GM19328 (cell line): ENCODE results near the gene ACOX3.
"Not testable (repeated sequence)": the region's sequence is repeated elsewhere in the genome, so short reads cannot be mapped to it uniquely, and the experiment has no call there.

Source experiments
- ATAC-seq: cut with Tn5 transposase; IDR thresholded peaks from one replicate; pipeline ENCODE4 v1.9.1; 2021; ENCODE audit warnings: mild to moderate bottlenecking, moderate library complexity; ENCODE audit not compliant: unreplicated experiment

ACOX3 gene

DNA sequence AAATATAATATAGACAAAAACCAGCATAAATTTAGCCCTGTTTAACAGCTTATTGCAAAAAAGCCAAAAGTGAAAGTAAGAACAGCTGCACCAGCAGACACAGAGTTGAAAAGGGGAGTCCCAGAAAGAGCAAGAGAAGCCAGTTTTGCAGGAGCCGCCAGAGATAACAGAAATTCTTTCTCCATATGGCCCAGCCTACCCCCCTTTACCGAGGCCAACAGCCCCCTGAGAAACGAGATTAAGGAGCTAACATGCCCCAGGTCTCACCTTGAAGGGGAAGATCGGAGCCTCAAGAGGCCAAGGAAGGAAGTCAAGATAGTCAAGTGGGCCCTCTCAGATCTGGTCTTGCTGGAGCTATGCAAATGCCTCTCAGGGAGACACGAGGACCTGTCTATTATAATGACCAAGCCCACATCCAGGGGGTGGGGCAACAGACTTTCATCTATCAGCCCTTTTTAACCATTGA is 4.8 kb downstream of the ACOX3 start:
- ATAC-seq, result peak; percentile 58

DNA sequence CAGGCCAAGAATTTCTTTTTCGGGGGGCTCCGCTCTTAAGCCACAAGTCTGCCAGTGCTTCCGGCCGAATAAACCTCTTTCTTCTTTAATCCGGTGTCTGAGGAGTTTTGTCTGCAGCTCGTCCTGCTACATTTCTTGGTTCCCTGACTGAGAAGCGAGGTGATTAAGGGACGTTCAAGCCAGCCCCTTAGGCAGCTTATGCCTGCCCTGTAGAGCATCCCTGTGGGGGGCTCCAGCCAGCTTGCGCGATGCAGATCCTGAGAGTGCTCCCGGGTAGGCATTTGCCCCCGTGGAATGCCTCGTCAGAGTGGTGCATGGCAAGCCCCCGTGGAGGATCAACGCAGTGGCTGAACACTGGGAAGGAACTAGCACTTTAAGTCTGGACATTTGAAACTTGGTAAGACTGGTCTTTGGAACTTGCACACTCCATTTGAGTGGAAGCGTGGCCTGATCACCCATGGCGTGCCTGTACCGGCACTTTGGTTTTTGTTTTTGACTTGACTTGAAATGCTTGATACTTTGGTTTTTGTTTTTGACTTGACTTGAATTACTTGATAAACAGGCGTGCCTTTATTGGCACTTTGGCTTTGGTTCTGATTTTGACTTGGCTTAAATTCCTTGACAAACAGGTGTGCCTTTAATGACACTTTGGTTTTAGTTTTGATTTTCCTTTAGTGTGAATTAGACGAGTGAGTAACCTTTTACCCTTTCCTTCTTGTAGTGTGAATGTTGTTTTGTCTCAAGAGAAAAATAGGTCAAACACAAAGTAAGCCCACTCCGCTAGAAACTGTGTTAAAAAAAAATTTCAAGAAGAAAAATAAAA is 6.1 kb downstream of the ACOX3 start:
- no peak for ATAC-seq

DNA sequence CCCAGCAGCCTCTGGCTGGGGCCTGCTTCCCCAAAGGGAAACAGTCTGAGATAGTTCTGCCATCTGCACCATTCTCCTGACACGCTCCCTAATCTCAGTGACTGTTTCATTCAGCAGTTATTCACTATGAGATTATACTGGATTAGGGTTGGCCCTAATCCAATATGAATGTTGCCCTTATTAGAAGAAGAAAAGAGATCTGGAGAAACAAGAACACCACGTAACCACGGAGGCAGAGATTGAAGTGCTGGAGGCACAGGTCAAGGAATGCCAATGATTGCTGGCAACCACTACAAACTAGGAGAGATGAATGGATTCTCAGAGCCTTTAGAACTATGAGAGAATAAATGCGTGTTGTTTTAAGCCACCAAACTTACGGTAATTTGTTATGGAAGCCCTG is 7.4 kb downstream of the ACOX3 start:
- no peak for ATAC-seq

DNA sequence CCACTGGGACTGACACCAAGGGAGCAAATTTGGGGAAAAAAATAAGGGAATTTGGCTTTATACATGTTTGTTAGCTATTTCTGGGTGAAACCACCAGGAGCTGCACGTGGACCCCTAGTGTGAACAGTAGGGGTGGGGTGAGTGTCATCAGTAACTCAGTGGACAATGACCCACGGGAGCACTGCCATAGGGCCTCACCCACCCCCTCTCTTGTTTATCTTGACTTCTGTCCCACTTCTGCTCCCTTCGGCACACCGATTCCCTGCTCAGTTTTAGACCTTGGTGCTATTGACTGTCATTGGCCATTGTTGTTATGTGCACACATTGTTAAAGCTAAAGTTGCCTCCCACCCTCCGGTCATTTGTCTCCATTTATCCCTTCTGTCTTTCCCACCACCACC is 9.0 kb downstream of the ACOX3 start:
- ATAC-seq, result no peak

DNA sequence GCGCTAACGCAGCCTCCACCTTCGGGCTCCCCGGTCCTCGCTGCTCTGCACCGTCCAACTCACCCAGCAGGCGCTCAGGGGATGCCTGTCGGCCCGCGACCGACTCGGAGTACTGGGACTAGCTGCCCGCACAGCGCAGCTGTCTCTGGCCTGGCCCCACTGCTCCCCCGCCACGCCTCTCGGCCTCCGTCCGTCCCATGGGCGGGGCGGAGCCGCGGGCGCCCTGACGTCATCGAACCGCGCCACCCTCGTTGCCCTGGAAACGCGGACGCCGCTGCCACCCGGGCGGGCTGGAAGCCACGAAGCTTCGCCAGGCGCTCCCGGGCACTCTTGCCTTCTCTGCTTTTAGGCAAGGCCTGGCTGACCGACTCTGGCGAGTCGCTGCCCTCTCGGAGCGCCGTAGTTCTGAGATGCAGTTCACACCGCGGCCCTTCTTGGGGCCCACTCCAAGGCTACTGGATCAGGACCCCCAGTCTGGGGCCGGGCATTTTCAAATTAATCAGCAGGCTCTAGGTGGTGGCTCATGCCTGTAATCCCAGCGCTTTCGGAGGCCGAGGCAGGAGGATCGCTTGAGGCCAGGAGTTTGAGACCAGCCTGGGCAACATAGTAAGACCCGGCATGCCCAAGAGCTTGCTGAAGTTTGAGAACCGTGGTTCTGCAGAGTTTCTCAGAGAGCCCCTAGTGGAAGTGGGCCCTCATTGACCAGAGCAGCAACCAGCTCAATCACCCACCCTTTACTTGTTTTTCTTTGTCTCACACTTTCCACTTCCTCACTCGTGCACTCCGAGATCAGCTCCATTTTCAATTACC is 12.0 kb downstream of the ACOX3 start:
- ATAC-seq, result peak; percentile 88

DNA sequence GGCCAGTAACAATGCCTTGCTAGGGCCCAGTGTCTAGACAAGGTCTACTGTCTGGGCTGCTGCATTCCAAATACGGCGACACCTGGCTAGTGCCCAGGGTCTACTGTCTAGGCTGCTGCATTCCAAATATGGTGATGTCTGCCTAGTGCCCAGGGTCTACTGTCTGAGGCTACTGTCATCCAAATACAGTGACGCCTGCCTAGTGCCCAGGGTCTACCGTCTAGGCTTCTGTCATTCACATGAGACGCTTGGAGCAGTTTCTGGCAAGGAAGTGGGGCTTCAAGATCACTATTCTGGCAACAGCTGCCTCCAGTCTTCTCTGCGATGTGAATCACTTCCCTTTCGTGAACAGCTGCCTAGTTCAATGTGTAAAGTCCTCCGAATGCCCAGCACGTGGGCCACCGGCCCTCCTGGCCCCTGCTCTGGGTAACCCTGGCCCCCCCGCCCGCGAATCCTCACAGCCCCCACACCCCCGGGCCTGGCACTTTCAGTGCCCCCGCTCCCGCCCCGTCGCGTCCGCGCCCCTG is 12.7 kb downstream of the ACOX3 start:
- ATAC-seq, result peak; percentile 57

DNA sequence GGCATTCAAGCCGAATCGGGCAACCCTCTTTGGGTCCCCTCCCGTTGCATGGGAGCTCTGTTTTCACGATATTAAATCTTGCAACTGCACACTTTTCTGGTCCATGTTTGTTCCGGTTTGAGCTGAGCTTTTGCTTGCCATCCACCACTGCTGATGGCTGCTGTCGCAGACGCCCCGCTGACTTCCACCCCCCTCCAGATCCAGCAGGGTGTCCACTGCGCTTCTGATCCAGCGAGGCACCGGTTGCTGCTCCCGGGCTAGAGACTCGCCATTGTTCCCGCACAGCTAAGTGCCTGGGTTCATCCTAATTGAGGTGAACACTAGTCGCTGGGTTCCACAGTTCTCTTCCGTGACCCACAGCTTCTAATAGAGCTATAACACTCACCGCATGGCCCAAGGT is 13.3 kb downstream of the ACOX3 start:
- no peak for ATAC-seq

DNA sequence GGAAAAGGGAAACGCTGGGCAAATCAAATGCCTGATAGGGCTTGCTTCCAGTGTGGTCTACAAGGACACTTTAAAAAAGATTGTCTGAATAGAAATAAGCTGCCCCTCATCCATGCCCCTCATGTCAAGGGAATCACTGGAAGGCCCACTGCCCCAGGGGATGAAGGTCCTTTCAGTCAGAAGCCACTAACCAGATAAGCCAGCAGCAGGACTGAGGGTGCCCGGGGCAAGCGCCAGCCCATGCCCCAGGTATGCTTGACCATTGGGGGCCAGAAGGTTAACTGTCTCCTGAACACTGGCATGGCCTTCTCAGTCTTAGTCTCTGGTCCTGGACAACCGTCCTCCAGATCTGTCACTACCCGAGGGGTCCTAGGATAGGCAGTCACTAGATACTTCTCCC is 17.7 kb downstream of the ACOX3 start:
- no peak for ATAC-seq

DNA sequence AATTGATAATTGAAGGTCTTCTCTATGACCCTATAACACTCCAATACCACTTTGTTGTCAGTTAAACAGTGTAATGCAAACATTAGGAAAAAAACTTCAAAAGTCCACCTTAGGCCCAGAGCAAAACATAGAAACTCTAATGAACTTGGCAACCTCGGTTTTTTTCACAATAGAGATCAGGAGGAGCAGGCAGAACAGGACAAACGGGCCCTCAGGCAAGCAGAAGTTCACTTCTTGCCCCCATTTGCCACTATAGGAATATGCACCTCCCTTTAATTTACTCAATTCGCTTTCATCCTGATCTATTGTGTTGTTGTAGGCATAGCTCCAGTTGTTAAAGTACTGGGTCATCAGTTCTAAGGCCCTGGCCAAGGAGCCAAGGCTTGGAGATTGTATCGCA is 18.2 kb downstream of the ACOX3 start:
- ATAC-seq, result no peak

DNA sequence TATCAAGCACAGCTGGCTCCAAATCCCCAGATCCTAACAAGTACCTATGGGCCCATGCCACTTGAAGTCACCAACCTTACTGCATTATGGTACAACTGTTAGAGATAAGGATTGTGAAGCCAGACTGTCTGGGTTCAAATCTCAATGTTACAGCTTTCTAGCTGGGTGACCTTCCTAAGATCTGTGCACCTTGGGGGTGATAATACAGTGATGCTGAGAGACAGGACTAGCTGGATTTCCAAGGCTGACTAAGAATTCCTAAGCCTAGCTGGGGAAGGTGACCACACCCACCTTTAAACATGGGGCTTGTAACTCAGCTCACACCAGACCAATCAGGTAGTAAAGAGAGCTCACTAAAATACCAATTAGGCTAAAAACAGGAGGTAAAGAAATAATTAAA is 20.4 kb downstream of the ACOX3 start:
- not testable (repeated sequence) for ATAC-seq

DNA sequence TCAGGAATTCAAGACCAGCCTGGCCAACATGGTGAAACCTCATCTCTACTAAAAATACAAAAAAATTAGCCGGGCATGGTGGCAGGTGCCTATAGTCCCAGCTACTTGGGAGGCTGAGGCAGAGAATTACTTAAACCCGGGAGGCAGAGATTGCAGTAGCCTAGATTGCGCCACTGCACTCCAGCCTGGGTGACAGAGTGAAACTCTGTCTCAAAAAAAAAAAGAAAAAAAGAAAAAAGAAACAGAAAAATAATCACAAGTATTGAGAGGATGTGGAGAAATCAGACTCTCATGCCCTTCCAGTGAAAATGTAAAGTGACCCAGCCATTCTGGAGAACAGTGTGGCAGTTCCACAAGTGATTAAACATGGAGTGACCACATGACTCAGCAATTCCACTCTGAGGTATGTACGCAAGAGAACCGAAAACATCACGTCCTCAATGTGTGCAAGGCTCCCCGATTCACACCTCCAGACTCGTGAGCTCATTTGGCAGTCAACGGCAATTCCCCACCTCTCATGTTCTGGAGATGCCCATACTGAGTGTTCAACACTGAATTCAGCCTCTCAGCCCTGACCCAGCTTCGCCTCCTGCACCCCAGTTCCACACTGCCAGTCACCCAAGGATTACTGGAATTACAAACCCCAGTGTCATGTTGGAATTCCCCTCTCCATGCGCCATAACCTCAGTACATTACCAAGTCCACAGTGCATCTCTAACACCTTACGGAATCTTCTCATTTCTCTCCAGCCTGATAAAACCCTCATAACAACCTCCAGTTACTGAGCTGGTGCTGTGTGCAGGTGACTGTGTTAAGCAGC is 21.1 kb downstream of the ACOX3 start:
- no peak for ATAC-seq

DNA sequence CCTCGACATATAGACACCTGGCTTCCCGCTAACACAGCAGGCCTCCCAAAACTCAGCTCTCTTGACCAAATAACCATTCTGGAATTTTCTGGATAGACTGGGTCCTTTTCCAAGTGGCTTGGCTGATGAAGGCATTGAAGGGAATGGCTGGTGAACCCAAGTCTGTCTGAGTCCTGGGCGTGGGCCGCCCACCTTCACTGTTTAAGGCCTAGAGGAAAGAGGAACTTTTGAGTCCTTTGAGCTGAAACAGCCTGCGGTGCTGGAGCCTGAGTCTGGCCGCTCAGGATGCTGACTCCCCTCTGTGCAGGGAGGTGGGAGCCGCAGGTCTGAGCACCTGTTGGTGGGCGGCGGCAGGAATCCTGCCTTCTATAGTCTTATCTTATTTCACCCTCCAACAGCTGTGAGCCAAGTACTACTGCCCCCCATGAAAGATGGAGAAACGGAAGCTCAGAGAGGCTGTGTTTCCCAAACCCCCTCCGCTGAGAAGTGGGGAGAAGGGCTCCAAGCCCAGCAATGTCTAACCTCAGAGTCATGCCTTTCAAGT is 23.4 kb downstream of the ACOX3 start:
- no peak for ATAC-seq

DNA sequence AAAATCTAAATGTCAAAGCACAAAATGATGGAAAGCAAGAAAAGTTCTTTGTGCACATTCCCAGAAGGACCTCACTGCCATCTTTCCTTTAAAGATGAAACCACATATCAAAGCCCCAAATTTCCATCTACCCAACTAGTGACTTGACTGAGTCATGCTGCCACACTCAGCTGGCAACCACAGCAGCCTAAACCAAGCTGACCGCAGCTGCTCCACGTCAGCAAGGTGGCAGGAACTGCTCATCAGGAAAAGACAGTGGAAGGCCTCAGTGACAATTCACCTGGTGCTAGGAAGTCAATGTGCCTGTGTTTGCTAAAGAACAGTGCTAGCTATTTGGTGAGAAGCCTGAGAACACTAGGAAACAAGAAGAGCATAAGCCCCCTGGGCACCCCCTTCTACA is 26.1 kb downstream of the ACOX3 start:
- no peak for ATAC-seq

DNA sequence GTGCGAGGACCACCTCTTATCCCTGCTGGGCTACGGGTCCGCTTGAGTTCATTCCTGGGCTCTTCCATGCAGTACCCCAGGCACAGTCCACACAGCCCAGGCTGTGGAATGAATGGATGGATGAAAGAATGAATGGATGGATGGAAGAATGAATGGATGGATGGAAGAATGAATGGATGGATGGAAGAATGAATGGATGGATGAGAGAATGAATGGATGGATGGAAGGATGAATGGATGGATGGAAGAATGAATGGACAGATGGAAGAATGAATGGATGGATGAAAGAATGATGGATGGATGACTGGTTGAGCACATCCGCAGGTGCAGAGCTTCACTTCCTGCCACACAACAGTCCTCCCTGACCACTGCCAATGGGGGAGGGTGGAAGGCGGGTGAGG is 28.2 kb downstream of the ACOX3 start:
- no peak for ATAC-seq

DNA sequence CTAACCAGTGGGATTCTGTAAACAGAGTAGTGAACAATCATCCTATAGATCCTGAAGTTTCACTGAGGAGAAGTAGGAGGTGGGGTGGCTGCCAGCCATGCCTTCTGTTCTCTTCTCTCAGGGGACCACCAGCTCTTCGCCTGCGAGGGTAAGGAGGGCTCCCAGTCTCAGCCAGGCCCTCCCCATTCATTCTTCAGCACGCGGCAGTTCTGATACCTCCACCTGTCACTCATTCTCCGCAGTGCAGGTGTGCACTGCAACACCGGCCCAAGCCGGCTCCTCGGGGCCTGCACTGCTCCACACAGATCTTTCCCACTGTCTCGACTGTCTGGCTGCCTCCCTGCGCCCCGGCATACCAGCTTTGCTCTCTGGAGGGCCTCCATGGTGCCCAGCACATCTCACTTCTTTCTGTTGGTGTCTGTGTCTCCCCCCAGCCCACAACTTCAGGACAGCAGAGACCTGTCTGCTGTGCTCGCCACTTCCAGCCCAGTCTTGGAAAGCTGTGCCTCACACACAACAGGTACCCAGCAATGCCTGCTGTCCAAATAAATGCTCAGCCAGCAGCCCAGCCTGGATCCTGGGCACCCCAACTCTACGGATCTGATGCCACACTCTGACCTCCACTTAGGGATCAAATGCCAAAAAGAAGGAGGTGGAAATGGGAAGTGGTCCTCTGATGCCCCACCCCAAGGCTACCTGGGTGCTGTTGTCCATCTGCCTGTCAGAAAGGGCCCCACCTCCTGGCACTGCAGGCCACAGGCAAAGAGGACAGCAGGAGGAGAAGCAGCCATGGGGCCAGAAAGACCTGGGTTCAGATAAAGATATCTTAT is 29.0 kb downstream of the ACOX3 start:
- ATAC-seq, result no peak

DNA sequence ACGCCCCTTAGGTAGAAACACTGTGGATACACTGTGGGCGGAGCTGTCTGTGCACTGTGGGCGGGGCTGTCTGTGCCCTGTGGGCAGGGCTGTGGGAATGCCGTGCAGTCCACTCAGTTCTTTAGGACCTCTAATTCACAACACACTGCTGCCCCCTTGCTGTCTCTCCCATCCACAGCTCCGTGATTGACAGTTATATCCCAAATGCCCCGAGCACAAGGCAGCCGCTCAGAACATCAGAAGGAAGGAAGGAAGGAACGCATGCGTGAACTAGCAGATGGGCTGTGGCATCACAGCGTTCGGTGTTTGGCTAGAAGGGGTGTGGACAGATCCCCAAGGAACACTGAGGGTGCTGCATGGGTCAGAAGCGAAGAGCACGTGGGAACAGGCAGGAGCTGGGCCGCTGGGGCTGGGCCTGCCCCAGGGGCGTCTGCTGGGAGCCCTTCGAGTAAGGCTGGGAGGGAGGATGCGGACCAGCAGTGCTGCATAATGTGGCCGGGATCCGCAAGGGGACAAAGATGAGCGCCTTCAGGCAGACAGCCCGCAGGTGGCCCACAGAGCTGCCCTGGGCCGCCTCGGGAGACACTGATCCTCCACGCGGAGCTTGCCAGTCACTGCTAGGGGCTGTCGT is 29.8 kb downstream of the ACOX3 start:
- no peak for ATAC-seq

DNA sequence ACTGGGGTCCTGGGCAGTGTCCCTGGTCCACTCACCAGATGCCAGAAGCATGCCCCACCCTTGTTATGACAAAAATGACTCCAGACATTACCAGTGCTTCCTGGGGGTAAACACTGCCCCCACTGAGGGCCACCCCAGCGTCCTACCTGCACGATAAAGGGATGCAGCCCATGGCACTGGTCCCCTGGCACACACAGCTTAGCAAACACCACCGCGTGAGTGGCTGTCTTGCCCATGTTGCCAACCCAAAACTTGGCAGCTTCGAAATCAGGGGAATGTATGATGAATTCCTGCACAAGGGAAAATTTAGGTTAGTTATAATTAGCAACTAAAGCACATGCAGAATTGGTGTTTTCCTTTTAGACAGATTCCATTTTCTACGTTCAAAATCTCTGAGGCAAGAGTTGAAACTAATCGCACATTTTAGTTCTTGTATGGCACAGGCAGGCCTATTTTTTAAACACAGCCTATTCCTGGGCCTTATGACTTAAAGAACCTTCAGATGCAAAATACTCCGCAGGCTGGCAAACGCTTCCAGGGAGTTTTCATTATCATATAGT is 30.4 kb downstream of the ACOX3 start:
- ATAC-seq, result no peak

DNA sequence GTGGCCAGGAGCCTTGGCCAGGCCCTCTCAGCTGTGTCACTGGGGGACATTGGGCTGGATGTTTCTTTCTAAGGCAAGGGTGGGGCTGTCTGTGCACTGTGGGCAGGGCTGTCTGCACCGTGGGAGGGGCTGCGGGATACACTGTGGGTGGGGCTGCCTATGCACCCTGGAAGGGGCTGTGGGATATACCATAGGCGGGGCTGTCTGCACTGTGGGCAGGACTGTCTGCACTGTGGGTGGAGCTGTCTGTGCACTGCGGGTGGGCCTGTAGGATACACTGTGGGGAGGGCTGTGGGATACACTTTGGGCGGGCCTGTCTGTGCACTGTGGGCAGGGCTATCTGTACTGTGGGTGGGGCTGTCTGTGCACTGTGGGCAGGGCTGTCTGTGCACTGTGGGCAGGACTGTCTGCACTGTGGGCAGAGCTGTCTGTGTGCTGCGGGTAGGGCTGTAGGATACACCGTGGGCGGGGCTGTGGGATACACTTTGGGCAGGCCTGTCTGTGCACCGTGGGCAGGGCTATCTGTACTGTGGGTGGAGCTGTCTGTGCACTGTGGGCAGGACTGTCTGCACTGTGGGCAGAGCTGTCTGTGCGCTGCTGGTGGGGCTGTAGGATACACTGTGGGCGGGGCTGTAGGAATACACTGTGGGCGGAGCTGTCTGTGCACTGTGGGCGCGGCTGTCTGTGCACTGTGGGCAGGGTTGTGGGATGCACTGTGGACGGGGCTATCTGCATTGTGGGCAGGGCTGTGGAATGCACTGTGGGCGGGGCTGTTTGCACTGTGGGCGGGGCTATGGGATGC is 31.1 kb downstream of the ACOX3 start:
- no peak for ATAC-seq
